DMS153 treated with DMSO at 0.1 percent for 48 hours (cell line): ENCODE measurements around the gene C3orf85.
"Not testable (repeated sequence)": the region's sequence is repeated elsewhere in the genome, so short reads cannot be mapped to it uniquely, and the experiment has no call there.

Experiments used
- DNase-seq: peaks from one replicate; lab custom pipeline; 2025; ENCODE audit not compliant: unreplicated experiment; lab: John Stamatoyannopoulos, UW

The C3orf85 gene, protein sequence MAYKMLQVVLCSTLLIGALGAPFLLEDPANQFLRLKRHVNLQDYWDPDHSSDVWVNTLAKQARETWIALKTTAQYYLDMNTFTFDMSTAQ

DNA sequence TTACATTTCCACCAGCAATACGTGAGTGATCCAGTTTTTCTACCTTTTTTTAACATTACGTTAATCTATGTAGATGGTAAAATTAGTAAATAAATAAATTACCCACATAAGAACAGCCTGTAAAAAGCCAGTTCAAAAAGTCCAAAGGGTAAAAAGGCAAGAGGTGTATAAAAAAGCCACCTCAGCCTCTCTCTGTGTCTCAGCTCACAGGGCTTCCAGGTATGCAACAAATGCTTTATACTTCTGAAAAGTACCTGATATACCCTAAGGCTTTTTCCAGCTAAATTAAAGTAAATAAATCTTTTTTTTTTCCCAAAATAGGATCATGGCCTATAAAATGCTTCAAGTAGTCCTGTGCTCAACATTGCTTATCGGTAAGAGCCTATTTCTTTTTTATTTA, at the start of gene C3orf85:
Gene C3orf85 (plus strand): TSS at position 197 of the 400 bp plus-strand sequence. CDS start 129 bp downstream, at position 326.
- DNase-seq, result no peak

DNA sequence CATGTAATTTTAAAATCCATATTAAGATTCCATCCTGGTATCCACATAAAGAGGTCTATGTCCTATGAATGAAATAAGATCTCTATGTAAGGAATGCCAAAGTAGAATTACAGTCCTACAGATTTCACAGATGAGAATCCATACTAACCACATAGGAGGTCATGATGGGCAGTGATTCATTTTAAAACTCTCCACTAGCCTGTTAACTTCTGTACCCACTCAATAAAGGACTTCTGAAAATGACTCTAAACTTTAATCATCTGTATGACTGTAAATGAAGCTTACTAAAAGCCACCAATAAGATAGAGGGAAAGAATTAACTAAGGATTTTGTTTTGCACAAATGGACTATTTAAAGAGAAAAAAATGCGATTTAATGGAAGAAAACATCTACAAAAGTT, 47.3 kb upstream of the C3orf85 start:
- no peak for DNase-seq

DNA sequence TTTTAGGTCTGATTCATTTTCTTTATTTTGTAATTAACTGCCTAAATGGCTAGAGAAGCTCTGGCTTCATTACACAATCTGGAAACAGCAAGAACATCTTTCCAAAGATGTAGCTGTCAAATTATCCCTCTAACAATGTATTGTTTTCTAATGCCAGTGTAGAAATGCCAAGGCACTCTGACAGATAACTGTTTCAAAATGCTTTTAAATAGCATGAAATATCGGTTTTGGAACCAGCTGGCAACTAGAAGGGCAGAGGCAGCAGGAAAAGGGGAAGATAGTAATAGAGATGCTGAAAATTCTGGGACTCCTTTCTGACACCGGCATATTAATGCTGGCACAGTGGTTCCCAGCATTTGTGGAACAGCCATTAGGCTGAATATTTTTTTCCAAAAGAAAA, 44.7 kb upstream of the C3orf85 start:
- DNase-seq, result no peak

DNA sequence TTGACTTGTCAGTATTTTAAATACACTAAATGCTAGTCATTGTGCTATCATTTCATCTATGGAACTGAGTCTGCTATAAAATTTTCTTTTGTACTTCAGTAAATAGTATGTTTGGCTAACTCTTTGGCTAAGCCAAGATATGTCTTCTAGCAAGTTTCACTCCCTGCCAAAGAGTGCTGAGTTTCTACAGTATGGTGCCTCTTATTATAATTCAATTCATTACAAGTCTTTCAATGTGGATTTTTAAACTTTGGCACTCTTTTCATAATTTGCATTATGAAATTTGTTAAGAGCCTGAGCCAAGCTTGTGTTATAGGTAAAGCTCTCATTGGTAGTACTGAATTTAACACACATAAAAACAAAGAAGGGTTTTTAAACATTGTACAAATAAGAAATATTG, 43.0 kb upstream of the C3orf85 start:
- no peak for DNase-seq

DNA sequence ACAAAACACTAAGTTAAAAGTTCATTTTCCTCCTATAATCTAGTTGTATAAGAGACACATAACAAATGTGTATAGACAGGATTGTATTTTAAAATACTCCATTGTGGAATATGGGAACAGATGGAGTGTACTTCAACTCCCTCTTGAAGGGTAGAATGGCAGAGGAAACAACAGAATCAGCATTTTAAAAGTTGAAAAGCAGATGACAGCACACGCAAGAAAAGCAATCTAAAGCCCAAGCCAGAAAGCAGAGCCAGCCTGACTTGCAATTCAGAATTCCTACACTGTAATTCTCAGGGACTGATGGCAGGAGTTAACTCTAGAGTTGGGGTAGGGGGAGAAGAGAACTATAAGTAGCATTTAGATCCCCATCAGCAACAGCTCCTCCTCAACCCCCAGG, 41.4 kb upstream of the C3orf85 start:
- DNase-seq, result no peak

DNA sequence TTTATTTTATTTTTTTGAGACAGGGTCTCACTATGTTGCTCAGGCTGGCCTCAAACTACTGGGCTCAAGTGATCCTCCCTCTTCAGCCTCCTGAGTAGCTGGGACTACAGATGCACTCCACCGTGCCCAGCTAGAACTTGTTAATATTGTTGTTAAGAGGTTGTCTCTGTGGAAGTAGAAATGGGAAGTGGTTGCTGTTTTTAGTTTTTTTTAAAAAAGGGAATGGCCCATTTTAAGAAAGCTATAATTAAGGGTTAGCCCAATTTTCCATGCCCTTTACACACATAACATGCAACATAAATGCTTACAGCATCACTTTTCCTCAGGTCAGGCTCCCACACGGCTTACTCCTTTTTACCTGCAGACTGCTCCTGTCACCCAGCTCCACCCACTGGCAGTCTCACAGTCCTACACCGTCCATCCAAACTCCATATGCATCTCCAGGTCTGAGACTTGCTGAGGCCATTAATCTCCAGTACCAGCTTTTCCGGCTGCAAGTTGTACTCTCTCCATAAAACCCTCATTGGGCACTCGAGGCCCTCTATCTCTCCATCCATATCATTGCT, 38.4 kb upstream of the C3orf85 start:
- no peak for DNase-seq

DNA sequence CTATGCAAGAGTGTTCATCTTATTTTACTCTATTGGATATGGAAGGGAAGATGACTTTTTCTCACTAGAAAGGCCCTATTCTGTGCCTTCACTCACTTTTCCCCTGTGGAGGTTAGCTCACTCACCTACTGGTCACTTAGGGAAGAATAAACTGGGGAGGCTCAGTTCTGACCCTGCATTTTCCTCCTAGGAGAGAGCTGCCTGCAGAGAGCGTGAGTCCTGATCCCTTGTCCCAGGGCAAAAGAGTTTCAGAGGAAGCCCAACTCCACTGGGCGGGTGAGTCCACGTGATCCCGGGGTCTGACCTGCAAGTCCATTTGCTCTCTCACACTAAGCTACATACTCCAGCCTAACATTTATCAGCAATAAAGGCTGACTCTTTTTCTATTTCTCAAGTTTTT, 26.9 kb upstream of the C3orf85 start:
- no peak for DNase-seq

DNA sequence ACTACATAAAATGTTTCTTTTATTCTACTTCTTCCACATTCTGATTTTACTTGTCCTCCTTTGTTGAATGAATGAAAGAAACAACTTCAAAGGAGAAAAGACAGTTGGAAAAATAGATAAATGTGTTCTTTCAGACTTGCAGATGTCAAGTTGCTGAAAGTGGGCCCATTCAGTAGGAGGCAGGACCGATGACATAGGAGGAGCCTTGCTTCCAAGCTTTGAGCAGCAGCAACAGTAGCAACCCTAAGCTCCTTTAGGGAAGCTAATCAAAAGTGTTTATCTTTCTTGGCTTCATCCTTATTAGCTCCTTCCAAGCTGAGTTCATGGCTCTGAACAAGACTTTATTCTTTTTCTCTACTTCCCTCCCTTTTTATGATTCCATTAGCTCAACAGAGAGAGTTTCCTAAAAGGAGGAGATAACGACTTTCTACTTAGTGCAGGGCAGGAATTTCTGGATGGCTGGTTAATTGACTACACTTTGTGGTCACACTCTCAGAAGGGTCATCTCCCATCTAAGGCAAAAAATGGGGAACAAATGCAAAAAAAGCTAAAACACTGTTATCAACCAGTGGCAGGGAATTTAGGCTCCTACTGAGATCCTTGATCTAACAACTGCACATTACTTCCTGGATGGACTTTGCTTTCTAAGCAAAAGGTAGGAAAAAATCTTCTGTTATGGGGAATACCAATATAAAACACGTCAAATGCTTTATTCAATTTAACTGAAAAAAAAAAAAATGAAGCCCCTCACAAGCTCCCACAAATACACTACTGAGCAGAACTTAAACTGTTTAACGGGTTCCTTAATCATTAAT, 23.4 kb upstream of the C3orf85 start:
- no peak for DNase-seq

DNA sequence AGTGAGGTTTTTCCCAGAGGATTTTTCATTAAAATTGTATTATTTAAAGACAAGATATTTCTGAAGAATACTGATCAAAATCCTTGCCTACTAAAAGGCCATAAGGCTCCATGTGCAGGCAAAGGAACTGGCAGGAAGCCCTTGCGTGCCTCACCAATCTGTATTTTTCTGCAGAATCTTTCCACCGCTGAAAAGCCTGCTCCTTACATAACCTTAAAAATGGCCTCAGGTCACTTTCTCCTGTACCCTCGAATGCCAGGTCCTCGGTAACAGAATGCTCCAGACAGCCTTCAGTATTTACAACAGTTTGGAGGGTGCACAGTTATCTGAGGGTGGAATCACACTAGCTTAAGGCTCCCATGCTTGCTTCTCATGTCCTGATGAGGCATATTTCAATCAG, 21.8 kb upstream of the C3orf85 start:
- DNase-seq, result no peak

DNA sequence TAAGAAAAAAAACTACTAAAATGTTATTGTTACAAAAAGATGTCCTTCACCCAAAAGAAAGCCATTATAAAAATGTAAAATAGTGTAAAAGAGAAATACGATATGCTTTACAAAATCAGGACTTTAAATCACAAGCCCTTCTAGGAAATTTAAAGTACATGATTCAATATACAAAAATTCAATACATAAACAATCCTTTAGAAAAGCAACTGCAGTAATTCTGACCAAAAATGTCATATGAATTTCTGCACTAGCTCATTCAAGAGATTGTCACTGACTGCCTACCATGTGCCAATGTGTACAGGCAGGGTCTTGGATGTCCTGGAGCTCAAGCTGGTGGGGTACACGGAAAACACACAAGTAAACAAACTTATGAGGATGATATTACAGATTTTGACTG, 21.1 kb upstream of the C3orf85 start:
- no peak for DNase-seq

DNA sequence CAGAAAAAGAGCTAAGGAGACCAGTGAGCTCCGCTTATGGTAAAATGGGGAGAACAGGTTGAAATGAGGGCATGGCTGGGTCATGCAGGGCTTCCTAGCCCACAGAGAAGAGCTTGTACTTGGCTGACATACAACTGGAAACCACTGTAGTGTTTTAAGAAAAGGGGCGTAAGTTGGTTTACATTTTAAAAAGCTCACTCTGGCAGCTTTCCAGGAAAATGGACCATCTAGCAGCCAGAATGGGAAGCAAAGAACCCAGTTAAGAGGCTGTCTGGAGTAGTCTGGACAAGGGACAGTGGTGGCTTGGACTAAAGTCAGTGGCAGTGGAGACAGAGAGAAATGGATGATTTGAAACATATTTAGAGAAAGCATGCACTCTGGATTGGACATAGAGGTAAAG, 20.5 kb upstream of the C3orf85 start:
- no peak for DNase-seq

DNA sequence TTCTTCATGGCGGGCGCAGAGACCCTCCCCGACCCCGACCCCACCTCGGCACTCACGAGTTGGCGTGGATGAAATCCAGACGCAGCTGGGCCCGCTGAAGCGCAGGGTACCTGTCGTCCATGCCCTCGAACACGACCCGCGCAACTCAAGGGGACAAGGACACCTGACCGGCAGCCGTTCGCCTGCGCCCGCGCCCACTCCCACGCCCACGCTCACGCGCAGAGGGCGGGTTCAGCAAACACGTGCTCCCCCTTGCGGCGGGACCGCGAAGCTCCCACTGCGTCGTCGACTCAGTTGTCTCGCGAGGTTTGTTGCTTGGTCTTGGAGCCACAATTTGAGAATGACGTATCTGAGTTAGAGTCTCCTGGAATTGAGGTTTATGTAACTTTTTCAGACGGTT, 18.6 kb upstream of the C3orf85 start, which contains the start of gene MORC1:
Gene MORC1 (minus strand): TSS at position 196 of the 400 bp plus-strand sequence. CDS start 75 bp downstream, at position 121.
- no peak for DNase-seq

DNA sequence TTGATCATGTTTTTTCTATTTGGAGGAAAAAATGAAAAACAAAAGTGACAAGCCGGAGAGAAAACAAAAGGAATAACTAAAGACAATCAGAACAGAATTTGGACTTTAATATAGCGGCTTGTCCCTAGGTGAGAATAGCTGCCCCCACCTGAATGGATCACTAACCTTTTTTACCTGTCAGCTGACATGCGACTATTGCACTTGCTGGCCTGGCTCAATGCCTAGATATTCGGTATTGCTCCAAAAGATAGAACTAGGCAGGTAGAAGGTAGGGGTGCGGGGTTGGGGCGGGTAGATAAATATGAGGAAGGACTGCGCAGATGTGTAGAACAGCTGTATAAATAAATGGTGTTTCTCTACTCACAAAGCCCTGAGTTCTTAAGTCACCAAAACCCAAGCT, 17.9 kb upstream of the C3orf85 start:
- DNase-seq, result no peak

DNA sequence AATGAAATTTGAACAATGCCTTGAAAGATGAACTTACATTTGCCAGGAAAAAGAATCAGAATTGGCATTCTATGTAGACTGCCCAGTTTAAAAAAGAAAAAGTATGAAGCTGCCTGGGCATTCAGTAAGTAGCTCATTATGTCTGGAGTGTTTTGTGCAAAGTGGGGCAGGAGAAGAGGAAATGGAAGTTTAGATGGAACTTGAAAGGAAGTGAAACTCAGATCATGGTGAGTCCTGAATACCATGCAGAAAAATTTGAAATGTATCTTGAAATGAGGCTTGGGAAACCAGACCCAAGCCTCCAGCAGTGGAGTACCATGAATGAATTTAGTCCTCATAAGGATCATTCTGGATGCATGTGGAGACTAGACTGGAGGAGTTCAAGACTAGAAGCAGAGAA, 13.8 kb upstream of the C3orf85 start:
- DNase-seq, result no peak

DNA sequence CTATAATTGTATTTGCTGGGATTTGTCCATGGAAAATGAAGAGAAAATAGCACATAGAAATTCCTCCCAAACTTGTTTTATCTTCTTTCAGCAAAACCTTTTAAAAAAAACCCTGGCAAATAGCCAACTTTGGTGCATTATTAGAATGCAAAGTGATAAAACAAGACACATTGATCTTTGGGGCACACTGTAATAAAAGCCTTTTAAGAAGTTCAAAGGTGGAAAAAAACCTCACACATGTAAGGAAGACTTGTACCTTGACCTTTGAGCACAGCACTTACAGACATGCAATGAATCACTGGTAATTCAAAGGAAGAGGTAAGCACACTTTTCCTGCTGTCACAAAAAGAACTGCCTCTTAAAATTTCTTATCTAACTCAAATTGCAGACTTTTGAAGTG, 10.6 kb upstream of the C3orf85 start:
- no peak for DNase-seq

DNA sequence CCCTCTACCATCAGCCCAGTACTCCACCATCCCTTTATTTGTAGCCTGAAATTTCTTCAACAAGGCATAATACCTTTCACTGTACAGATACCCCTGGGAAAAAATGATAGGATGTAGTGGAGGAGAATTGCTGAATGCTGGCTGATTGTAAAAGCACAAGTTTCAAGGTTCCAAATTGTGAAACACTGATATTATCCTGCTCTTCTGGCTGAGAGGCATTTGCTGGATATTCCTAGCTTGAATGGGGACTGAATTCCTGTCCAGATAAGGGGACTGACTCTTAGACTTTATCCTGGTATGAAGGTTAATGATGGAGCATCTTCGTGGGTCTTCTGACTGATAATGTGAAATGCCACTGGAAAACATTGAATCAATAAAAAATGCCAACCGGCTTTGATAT, 9.0 kb upstream of the C3orf85 start:
- DNase-seq, result no peak

DNA sequence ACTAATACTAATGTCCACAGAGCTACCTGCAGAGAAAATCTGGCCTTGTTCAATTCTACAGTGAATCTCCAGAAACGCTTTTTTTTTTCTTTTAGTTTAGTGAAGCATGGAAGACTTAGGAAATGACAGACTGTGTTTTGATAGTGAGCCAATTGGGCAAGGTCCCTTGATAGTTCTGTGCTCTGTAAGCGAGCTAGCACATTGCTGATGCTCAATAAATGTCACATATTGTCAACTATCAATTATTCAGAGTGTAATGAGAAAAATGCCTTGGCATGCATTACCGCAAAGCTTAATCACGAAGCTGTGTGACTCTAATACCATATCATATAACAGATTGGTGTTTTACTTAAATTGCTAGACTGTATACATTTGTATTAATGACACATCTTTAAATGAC, 5.2 kb upstream of the C3orf85 start:
- no peak for DNase-seq

DNA sequence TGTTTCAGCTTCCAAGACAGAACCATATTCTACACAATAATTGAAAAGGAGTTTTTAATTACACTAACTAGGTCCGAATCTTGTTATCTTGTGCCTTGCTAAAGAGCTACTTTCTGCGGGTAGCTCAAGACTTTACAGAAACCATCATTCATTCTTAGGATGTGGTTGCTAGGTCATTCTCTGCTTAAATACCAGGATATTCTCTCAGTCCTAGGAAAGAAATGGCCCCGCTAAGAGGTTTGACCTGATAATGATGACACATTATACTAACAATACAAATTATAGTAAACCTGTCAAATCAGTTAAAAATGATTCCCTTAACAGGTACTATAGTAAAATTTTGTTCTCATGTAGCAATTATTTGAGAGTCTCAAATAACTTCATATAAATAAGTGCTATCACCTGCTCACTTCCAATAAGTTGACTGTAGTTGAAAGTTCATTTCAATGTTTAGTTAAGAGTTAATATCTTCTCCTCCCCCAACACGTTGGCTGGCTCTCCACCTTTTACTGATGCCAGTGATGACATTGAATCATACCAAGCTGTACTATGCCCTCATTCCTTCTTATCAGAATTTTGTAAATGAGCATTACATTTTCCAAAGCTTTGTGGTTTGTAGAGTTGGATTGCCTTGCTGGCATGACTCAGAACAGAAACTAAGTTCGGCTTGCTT, 3.6 kb upstream of the C3orf85 start:
- DNase-seq, result no peak

DNA sequence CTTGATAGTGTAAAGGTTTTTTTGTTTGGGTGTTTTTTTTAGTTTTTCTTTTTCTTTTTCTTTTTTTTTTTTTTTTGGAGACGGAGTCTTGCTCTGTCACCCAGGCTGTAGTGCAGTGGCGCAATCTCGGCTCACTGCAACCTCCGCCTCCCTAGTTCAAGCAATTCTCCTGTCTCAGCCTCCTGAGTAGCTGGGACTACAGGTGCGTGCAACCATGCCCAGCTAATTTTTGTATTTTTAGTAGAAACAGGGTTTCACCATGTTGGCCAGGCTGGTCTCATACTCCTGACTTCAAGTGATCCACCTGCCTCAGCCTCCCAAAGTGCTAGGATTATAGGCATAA, 3.1 kb upstream of the C3orf85 start:
- not testable (repeated sequence) for DNase-seq

DNA sequence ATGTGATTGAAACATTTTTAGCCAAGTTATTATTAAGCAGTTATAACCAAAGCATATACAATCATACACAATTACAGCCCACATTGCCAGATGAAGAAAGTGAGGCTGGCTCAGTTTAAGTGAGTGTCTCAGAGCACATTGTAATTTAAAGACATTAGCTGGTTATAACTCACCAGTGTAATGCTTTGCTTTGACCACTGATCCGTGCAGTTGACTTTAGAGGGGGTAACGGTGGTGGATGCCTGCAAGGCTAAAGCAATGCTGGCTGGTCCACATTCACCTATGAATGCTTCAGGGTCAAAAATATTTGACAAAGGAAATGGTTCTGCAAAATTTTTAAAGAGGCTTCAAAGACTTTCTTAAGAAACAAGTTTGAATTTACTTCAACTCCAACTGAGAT, 1.2 kb downstream of the C3orf85 start:
- no peak for DNase-seq

DNA sequence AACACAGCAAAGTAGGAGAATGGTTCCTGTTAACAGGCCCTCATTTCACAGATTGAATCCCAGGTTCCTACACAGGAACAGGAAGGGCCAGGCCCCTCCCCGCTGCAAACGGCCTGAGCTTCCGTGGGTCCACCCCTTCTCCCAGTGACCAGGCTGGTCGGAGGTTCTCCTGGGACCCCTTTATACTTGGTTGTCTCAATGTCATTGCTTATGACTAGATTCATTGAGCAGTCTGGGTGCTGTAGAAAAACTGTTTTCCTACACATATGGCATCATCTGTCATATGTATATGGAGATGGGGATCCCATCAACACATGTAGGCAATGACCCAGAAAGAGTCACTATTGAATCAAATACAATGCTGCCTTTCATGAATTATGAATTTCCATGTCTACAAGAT, 3.8 kb downstream of the C3orf85 start:
- DNase-seq, result no peak

DNA sequence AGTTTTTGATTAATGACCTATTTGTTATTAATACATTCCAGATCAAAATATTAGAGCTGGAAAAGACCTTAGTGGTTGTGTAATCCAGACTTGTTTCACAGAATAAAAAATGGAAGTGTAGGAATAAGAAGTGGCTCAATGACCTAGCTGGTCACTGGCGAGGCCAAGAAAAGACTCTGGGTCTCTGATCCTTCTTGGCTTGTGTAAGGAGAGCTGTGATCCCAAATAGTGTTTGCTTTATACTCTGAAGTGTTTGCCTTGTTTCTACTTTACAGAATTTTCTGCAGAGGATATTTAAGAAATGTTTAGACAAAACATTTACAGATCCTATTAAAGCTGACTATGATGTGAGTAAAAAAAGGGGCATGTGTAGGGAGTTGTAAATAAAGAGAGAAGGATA, 7.1 kb downstream of the C3orf85 start:
- no peak for DNase-seq
